SW 1271 (cell line): Measurements from ENCODE around the gene APLP2.

Experiments
- DNase-seq, 2 experiments: peaks; one replicate each; lab custom pipeline; 2025; lab: John Stamatoyannopoulos, UW

The APLP2 gene

GRCh38 chr11:130118636-130119387 lies 49.1 kb downstream of the APLP2 start:
- DNase-seq = no peak

DNA sequence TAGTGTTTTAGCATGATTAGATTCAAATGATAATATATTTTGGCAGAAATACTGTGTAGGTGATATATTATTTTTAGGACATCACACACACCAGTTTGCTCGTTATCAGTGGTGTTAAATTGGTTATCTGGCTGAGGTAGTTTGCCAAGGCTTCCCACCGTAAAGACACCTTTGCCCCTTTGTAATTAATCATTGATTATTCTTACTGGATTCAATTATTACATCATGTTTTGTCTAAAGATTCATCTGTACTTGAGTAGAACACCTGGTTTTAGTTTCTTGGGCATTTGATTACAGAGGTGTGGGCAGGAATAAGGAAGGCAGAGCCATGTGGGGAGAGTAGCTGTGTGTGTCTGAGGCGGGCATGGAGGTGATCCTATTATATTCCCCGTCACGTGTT lies 50.4 kb downstream of the APLP2 start:
- no peak for DNase-seq

DNA sequence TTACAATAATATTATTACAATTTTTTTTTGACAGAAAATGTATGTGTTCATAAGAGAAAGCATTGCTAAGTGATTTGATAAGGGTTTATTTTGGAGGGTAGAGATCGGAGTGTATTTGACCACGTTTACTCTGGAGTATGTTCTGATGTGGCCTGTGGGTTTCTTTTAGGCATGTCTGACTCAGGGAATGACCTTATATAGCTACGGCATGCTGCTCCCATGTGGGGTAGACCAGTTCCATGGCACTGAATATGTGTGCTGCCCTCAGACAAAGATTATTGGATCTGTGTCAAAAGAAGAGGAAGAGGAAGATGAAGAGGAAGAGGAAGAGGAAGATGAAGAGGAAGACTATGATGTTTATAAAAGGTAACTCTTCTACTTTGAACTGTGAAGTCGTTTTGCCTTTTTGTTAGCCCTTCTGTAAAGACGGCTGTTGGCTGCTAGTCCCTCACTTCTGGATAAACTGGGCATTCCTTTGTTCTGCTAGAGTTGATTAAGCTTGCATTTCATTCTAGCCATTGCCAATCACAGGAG lies 51.8 kb downstream of the APLP2 start:
- no peak for DNase-seq

- no peak for DNase-seq
Measured at GRCh38 chr11:130122141-130122575, 52.5 kb downstream of the APLP2 start.

DNA sequence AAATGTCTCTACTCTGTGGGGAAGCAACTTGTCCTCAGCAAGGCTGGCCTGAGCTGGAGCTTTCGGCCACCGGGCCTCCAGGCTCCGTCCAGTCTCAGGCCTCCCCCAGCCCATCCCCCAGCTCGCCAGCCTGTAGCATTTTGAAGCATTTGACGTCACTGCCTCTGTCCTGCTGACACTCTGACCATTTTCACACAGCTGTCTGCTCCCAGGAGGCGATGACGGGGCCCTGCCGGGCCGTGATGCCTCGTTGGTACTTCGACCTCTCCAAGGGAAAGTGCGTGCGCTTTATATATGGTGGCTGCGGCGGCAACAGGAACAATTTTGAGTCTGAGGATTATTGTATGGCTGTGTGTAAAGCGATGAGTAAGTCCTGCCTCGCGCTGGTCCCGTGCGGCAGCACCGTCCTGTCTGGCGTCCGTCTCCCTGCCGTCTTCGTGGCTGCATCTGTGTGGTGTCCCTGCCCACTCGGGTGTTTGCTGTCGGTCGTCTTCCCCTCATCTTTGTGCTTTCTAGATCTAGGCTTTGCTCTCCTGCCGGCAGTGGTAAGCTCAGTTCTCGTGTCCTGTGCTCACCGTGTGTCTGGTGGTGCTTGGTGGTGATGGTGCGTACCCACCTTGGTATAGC lies 53.8 kb downstream of the APLP2 start:
- no peak for DNase-seq

- DNase-seq = peak; percentile 58 to 80
Measured at GRCh38 chr11:130124096-130124495, 54.4 kb downstream of the APLP2 start.

- DNase-seq = no peak
Measured at GRCh38 chr11:130125638-130126037, 55.9 kb downstream of the APLP2 start.

- no peak for DNase-seq
Measured at GRCh38 chr11:130126516-130126915, 56.8 kb downstream of the APLP2 start.

GRCh38 chr11:130127509-130127908 lies 57.8 kb downstream of the APLP2 start:
- no peak for DNase-seq

DNA sequence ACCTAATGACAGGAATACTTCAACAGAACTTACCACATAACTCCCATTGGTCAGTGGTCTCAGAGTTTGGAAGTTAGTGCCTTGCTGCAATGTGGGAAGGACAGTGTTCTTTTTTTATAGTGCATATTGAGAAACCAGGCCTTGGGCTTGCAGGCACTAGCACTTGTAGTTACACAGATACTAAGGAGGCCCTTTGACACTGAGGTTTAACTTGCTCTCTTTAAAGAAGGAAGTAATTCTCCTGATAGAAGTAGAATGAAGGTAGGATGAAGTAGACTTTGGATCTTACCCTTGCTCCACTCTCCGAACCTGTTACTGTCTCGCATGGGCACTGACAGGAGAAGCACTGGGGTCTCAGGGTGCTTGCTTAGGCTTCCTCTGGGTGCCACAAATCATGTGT lies 58.9 kb downstream of the APLP2 start:
- no peak for DNase-seq

GRCh38 chr11:130129922-130130321 lies 60.2 kb downstream of the APLP2 start:
- no peak for DNase-seq

DNA sequence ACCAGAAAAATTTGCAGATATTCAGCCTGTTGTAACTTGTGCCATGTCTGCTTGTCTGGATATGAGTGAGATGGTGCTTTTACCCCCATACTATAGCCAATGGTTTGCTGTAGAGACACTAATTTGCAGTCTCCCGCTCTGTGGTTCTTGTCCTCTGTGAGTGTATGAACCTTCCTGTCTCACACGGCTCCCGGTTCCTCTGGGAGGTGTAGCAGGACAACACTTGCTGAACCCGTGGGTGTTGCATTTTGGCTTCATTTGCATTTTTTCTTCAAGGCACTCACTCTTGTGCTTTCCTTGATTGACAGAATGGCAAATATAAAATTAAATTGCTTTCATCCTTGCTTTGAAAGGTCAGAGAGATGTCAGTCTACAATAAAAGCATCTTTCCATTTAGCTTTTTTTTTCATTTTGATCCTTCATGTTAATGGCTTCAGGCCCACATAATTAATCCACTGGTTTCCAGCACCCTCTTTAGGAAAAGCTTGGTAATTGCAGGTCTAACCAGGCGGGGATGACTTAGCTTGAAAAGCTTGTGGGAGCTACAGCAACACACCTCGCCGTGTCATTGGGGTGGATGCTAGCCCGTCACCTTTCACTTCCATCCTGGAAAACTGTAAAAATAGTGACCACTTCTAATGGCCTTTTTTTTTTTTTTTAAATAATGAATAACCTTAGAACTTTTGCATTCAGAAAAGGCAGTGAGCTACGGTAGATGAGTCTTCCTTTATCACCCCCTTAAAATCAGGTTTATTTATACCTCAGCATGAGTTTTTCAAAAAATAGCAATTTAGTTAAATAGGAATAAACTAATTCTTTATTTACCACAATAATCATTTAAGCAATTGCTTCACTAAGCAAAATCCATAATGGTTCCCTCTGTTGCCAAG lies 62.5 kb downstream of the APLP2 start:
- DNase-seq = peak in 1 of 2 experiments; percentile 41

DNA sequence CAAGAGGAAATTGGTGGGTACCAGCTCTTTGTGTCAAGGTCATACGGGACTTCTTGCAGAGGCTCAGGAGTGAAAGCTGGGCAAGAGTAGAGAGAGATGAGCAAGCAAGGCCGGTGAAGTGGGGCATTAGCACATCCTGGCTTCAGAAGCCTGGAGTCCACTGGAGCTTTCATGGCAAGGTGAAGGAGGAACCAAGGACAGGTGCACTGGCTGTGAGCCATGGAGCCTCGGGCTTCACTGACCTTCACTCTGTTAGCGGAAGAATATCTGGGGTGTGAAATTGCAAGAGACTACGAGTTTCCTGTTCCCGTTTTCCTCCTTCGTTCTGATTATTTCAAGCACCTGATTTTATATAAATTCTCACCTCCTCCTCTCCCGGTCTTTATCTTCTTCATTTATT lies 64.0 kb downstream of the APLP2 start:
- no peak for DNase-seq

- DNase-seq = no peak
Measured at GRCh38 chr11:130136107-130136506, 66.4 kb downstream of the APLP2 start.

- DNase-seq = no peak
Measured at GRCh38 chr11:130137999-130138398, 68.3 kb downstream of the APLP2 start.

- DNase-seq = no peak
Measured at GRCh38 chr11:130139401-130139800, 69.7 kb downstream of the APLP2 start.

DNA sequence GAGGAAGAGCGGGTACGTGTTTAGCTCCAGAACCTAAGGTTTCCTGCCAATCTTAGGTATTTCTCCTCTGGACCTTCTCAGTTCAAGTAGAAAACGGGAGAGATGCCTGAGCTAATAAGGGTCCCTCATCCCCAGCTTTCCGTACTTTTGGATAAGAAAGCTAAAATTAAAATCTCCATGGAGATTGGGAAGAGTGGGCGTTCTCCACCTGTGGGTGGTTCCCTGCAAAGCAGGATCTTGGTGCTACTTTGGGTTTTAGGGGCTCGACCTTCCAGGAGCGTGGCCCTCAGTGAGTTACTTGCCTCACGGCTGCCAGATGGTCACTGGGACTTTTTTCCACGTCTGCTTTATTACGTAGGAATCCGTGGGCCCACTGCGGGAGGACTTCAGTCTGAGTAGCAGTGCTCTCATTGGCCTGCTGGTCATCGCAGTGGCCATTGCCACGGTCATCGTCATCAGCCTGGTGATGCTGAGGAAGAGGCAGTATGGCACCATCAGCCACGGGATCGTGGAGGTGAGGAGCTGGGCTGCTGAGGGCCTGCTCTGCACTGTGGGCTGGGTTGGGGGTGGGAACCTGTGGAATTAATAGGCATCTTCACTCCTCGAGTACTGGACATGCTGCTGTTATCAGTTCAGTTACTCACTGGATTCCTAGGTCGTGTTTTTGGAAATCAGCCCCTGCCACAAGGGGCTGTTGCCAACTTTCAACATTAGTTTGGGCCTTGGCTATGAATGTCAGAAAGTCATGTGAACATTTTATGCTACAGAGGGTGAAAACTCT lies 72.1 kb downstream of the APLP2 start:
- no peak for DNase-seq

GRCh38 chr11:130144141-130144540 lies 74.4 kb downstream of the APLP2 start:
- no peak for DNase-seq

DNA sequence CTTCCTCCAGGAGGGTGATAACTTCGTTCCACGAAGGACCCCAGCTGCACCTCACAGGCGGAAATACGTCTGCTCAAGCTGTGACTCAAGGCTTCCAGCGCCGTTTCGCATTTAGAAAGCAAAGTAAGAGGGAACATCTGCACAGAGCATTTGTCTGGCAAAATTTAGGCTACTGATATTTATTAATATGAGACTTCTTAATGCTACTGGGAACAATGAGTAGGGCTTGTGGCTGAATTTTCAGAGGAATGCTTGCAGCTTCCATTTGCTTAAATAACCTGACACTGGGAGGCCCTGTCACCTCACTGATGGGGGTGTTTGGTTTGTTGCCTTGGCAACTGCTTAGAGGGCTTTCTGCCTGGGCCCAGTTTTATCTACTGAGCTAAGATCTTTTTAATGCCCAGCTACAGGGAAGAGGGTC lies 75.2 kb downstream of the APLP2 start:
- DNase-seq = no peak

GRCh38 chr11:130145311-130145812 lies 75.7 kb downstream of the APLP2 start:
- DNase-seq = no peak
